T-helper 1 cell (primary cell): ENCODE measurements around the gene ATL2.
"Not testable (repeated sequence)": the region's sequence is repeated elsewhere in the genome, so short reads cannot be mapped to it uniquely, and the experiment has no call there.

ENCODE experiments used
- DNase-seq, 5 donors: peaks; one replicate each; pipeline ENCODE4 v3.0.0-alpha.2; 2012 to 2020

Gene ATL2

DNA sequence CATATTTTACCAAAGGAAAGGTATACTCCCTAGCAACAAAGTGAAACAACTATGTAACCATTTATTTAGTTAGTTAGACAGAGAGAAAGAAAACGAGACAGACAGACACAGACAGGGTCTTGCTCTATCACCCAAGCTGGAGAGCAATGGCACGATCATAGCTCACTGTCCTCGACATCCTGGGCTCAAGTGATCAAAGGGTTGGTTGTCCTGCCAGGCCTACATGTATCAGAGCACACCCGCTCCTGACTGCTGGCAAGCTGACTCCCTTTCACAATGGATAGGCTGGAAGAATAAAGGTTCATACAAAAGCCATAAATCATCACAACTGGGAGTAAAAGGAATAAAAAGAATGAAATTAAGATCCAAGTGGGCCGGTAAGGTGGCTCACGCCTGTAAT, 53.5 kb downstream of the ATL2 start:
- DNase-seq, result no peak

DNA sequence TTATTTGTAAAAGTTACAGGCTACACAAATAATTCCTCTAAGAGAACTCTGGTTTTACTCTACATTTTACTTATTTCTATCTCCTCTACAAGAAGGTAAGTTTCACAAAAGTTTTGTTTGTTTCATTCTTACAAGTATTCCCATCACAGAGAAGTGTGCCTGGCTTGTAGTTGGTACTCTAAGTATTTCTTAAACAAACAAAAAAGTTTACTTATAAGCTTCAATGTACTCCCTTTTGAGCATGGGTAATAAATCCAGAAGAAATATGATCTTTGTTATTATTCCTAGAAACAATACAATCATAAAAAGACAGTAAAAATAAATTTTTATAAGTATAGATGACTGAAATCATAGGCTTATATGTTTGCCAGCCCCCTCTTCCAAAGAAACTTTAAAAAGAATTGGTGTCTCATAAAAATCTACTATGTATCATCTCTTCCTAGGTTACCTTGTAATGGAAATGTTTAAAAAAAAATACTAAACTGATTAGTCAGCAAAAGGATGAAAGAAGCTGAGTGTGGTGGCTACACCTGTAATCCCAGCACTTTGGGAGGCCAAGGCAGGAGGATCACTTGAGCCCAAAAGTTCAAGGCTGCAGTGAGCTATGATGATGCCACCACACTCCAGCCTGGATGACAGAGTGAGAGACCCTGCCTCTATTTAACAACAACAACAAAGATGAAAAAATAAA, 54.7 kb downstream of the ATL2 start:
- DNase-seq, result no peak

GRCh38 chr2:38319240-38319639, 57.8 kb downstream of the ATL2 start:
- DNase-seq, result not testable (repeated sequence)

- no peak for DNase-seq
These were observed 59.3 kb downstream of the ATL2 start for GRCh38 chr2:38317725-38318124.

- DNase-seq, result peak in 2 of 5 donors; percentile 5 to 51
These were observed 61.3 kb downstream of the ATL2 start for GRCh38 chr2:38315707-38316333.

GRCh38 chr2:38308821-38309220, 68.3 kb downstream of the ATL2 start:
- DNase-seq, result no peak

DNA sequence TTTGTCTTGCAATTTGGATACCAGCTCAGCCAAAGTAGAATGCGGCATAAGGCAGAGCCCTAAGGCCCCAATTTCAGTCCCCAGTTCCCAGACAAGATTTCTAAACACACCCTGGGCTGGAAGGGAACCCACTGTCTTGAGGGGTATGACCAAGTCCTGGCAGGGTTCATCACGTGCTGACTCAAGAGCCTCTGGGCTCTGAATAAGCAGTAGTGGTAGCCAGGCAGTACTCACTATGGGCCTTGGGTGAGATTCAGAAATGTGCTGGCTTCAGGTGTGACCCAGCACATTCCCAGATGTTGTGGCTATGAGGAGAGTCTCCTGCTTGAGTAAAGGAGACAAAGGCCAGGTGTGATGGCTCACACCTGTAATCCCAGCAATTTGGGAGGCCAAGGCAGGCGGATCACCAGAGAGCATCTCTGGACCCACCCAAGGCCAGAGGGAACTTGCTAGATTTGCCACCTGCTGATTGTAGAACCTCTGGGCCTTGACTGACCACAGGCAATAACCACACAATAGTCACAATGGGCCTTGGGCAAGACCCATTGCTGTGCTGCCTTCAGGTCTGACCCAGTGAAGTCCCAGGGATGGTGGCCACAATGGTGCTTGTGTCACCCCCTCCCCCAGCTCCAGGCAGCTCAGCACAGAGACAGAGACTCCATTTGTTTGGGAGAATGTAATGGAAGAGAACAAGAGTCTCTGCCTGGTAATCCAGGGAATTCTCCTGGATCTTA, 74.9 kb downstream of the ATL2 start:
- no peak for DNase-seq

GRCh38 chr2:38301340-38301968, 75.6 kb downstream of the ATL2 start:
- DNase-seq, result peak in 1 of 5 donors; percentile 29

GRCh38 chr2:38298539-38298938, 78.5 kb downstream of the ATL2 start:
- DNase-seq, result no peak

DNA sequence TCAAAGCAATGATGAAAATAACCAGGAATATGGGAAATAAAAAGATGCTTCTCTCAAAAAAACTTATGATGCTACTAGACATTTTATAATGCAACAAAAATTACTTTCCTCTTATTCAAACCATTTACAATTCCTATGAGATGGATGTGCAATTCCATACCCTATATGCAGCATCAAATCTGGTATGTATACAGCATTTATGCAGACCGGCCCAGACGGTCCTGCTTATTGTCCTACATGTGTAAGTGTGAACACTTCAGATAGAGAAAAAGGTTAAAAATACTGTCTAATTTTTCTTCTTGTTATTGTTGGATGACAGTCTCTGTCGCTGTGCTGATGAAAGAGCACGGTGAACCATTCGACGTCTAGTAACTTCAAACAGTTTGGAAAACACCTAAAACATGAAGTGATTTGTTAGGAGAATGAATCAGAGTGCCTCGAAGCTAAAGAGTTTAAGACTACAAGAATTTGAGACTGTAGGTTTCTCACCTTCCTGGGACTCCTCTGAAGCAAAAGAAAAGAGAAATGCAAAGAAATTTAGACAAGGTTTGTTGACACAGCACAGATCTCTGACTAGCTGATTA, 80.8 kb downstream of the ATL2 start:
- no peak for DNase-seq

DNA sequence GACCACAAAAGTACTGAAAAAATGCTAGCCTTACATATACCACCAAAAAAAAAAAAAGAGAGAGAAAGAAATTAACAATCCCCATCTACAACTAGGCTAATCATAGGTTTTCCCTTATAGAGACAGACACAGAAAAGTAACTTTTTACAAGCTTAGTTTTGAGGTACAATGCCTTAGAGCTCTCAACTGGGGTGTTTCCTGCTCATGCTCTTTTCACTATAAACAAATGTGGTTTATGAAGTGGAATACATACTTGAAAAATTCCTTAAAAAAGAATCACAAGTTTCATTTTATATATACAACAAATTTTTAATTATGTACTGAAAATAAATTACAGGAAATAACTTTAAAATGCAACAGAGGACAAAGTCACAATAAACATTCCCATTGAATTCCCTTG, 82.5 kb downstream of the ATL2 start:
- no peak for DNase-seq

GRCh38 chr2:38293152-38293865, 83.8 kb downstream of the ATL2 start:
- no peak for DNase-seq

DNA sequence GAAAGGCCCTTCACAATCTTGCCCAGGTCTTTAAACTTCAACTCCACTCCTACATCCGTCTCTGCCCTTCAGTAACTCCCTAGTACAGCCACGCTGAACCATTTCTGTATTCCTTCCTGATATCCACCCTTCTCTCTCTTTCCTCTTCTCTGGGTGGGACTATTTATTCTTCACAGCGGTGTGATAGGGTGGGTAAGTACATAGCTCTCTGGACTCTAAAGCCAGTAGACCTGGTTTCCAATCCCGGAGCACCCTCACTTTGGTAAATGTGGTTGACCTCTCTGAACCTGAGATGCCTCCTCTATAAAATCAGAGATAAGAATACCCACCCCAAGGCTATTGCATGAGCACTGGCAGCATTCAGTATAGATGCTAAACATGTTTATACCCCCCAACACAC, 86.7 kb downstream of the ATL2 start:
- DNase-seq, result no peak

DNA sequence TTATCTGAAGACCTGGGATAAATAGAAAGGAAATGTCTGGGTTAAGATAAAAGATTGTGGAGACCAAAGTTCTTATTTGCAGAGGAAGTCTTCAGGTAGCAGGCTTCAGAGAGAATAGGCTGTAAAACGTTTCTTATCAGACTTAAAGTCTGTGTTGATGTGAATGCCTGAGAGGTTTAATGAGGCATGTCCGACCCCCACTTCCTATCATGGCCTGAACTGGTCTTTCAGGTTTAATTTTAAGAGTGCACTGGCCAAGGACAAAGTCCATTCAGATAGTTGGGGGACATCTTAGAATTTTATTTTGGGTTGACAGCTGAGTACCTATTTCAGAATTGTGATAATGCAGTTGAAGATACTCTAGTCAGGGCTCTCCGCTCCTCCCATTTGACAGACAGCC, 92.1 kb downstream of the ATL2 start:
- no peak for DNase-seq

DNA sequence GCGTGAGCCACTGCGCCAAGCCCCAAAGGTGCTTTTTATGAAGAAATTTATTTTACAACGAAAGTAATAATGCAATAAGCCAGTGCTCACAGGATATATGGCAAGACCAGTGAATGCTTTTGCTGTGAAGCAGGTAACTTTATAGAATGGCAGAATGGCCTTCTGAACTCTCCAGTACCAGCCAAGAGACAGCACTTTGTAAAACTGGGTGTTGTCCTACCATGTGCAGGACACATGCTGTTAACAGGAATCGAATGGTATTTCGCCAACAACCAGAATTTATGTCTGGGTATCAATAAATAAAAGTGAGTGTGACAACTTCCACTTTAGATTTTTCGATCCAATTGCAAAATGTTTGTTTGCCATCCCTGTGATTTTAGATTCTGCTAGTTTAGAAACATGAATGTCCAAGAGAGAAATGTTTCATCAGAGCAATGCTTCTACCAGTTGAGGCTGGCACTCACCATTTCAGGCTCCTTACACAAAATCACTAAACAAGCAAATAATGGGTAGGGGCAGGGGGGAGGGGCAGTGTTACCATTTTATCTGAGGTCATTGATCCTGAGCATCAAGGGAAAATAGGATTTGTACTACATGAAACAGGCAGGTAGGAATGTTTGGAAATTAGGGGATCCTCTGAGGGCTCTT, 95.9 kb downstream of the ATL2 start:
- no peak for DNase-seq

GRCh38 chr2:38279201-38279600, 97.9 kb downstream of the ATL2 start:
- DNase-seq, result no peak

DNA sequence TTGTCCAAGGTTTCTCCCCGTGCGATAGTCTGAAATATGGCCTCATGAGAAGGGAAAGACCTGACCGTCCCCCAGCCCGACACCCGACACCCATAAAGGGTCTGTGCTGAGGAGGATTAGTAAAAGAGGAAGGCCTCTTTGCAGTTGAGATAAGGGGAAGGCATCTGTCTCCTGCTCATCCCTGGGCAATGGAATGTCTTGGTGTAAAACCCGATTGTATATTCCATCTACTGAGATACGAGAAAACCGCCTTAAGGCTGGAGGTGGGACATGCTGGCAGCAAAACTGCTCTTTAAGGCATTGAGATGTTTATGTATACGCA, 99.0 kb downstream of the ATL2 start:
- DNase-seq, result not testable (repeated sequence)

- no peak for DNase-seq
These were observed 99.6 kb downstream of the ATL2 start for GRCh38 chr2:38277245-38278116.

DNA sequence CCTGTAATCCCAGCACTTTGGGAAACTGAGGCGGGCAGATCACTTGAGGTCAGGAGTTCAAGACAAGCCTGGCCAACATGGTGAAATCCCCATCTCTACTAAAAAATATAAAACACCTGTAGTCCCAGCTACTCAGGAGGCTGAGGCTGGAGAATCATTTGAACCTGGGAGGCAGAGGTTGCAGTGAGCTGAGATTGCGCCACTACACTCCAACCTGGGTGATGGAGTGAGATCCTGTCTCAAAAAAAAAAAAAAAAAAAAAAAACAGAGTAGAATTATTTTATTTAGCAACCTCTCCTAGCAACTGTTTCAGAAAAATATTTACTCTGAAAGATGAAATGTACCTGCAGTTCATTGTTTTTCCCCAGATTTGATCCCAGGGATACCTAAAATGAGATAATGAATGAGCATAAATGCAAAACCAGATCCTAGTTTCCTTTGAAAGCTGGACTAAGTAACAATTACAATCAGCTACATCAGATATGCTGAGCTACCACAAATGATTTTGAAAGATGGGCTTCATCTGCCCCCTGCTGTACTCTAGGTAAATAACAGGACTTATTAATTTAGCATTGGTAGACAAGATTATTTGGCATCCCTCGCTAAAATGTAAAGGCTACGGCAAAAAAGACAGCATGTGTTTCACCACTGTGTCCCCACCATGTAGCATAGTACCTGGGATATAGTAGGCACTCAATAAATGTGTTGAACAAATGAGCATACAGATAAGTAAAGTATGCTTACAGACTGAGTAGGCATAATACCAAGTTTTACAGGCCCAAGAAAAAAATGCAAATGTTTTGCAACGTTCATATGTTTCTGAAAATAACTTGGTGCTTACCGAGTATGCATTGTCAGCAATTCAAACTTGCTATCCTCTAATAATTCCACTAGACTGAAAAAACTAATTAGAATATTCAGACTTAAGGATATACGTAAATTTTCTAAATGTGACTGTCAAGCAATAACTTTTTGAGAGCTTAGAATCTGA, 102.5 kb downstream of the ATL2 start:
- peak in 2 of 5 donors; percentile 14 to 63 for DNase-seq

DNA sequence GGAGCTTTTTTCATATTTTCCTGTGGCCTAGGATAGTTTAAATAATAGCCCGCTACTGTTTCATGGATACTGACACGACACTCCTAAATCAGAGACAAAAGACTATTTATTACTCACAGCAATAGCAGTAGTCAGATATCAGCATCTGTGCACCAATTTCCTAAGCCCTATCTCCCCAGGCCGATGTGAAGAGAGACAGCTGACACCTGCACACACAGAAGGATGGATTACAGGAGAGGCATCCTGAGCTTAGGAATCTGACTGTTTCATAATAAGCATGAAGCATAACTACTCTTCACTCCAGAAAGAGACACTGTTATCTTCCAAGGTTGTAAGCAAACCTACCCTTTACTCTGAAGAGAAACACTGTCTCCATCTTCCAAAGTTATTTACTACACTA, 105.4 kb downstream of the ATL2 start:
- DNase-seq, result no peak
